ENCODE data around the gene MIPOL1.

MIPOL1 gene

DNA sequence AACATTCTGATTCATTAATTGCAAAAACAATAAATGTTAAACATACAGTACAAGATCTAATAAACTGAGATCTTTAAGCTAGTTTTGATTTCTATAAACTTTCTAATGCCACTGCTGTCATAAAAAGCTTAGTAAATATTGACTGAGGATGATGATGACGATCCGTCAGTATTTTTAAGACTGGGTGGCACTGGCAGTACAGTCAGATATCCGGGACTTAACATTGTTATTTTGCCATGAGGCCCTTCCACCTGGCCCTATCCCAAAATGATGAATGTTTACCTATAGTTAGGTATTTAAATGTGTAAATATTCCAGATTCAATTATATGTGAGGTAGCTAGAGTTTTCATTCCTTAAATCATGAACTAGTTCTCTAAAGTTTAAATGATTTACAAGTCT lies 238.8 kb downstream of the MIPOL1 start:
- no peak overlapping the region for H3K4me3 ChIP-seq (replicated peaks; ENCODE audit: low read depth, low read length)
- TF ChIP-seq, protein P1, sequence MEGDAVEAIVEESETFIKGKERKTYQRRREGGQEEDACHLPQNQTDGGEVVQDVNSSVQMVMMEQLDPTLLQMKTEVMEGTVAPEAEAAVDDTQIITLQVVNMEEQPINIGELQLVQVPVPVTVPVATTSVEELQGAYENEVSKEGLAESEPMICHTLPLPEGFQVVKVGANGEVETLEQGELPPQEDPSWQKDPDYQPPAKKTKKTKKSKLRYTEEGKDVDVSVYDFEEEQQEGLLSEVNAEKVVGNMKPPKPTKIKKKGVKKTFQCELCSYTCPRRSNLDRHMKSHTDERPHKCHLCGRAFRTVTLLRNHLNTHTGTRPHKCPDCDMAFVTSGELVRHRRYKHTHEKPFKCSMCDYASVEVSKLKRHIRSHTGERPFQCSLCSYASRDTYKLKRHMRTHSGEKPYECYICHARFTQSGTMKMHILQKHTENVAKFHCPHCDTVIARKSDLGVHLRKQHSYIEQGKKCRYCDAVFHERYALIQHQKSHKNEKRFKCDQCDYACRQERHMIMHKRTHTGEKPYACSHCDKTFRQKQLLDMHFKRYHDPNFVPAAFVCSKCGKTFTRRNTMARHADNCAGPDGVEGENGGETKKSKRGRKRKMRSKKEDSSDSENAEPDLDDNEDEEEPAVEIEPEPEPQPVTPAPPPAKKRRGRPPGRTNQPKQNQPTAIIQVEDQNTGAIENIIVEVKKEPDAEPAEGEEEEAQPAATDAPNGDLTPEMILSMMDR (IDR thresholded peaks at IDR 0.05; ENCODE audit: low read length, missing control alignments), result no peak
- DNase-seq (ENCODE audit: low read depth), result no peak

DNA sequence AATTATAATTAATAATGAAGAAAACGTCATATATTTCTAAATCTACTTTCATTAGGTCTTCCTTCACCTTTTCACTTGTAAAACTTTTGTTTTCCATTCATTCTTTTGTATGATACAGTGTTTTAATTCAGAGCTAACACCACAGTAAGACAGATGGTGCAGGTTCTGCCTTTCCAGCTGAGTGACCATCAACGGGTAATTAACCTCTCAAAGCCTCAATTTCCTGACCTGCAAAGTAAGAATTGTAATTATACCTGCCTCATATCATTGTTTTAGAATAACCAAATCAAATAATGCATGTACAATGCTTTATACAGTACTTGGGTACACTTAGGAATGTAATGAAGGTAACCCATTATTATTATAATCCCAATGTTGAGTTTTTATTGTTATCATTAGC lies 239.8 kb downstream of the MIPOL1 start:
- TF ChIP-seq, protein P1 (IDR thresholded peaks at IDR 0.05; ENCODE audit: low read length, missing control alignments), result no peak
- no peak overlapping the region for H3K4me3 ChIP-seq (replicated peaks; ENCODE audit: low read depth, low read length)
- no peak for DNase-seq (ENCODE audit: low read depth)

DNA sequence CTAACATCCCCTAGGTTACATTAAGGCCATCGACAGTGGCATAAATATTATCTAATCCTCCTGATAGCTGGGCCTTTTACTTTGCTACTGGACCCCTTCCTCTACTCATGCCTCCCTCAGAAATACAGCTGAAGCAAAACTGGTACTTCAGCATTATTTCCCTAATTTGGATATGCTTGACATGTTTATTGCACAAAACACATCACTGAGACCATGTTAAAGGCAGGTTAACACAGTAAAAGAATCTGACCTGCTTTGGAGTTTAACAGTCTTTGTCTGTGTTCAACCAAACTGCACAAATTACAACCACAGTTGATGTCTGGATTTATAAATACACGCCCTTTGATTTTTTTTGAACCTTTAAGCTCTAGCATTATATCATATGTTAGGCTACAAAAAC lies 240.7 kb downstream of the MIPOL1 start:
- no peak for DNase-seq (ENCODE audit: low read depth)
- TF ChIP-seq, protein P1 (IDR thresholded peaks at IDR 0.05; ENCODE audit: low read length, missing control alignments), result no peak
- H3K4me3 ChIP-seq (replicated peaks; ENCODE audit: low read depth, low read length), result no peak overlapping the region

DNA sequence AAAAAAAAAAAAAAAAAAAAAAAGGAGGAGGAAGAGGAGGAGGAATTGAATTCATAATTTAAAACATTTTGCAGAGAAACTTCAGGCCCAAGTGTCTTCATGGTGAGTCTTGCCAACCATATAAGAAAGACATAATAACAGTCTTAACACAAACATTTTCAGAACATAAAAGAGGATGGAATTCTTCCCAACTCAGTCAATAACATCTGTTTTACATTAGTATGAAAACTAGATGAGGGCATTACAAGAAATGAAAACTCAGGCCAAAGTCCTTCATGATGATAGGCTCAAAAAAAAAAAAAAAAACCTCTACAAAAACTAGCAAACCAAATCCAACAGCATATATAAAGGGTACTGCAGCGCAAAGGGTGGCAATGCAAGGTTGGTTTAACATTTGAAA lies 245.7 kb downstream of the MIPOL1 start:
- TF ChIP-seq, protein P1 (IDR thresholded peaks at IDR 0.05; ENCODE audit: low read length, missing control alignments), result no peak
- DNase-seq (ENCODE audit: low read depth), result no peak
- no peak overlapping the region for H3K4me3 ChIP-seq (replicated peaks; ENCODE audit: low read depth, low read length)

DNA sequence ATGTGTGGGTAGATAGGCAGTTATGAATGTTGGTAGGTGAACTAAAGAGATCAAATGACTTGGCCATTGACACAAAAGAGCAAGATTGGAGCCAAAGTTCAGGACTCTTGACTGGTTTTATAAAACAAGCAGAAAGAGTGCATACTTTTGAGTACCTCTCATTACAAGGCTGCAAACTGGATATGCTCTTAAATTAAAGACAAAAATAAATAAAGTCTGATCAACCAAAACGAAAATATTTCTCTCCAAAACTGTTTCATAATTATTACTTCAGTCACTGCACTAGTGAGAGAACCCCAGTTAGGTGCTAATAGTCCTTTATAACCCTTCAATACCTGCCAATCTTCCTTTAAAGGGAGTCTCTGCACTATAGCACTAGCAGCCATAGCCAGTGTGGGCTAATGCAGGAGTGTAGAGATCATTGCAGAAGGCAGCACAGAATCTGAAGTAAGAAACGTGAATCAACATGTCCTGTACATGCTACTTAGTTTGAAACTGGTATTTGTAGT lies 250.2 kb downstream of the MIPOL1 start:
- no peak overlapping the region for H3K4me3 ChIP-seq (replicated peaks; ENCODE audit: low read depth, low read length)
- no peak for DNase-seq (ENCODE audit: low read depth)
- TF ChIP-seq, protein P1 (IDR thresholded peaks at IDR 0.05; ENCODE audit: low read length, missing control alignments), result no peak

DNA sequence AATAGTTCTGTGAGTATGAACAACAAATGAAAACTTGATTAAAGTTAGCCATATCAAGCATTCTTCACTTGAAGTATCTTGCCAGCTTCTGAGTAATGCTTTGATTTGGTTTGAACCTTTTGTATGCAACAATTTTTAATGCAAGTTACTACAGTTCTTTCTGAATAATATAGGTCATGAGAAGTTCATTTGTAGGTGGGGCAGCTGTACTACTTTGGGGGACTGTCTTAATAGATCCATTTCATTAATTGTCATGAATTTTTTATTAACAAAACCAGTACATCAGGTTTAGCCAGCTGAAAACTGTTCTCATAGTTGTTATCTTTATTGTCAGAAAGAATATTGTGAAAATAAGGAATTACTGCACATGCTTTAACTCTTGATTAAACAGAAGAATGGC lies 254.6 kb downstream of the MIPOL1 start:
- TF ChIP-seq, protein P1 (IDR thresholded peaks at IDR 0.05; ENCODE audit: low read length, missing control alignments), result no peak
- no peak for DNase-seq (ENCODE audit: low read depth)
- no peak overlapping the region for H3K4me3 ChIP-seq (replicated peaks; ENCODE audit: low read depth, low read length)

DNA sequence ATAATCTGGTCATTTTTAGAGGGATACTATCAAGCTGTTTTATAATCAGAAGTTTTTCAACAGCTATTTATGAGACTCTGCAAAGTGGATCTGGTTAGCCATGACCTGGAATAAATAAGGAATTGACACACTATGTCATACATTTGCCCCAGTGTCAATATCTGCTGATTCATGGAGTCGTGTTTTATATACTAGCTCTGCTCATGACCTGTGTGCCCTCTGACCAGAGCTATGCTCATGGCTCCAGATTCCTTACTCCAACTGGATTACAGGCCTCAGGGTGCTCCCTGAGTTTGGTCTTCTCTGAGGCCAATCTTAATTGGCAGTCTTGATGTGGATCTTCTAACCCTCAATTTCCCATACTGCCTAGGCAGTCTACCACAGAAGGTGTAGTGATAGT lies 256.2 kb downstream of the MIPOL1 start:
- TF ChIP-seq, protein P1 (IDR thresholded peaks at IDR 0.05; ENCODE audit: low read length, missing control alignments), result no peak
- DNase-seq (ENCODE audit: low read depth), result no peak
- no peak overlapping the region for H3K4me3 ChIP-seq (replicated peaks; ENCODE audit: low read depth, low read length)

Data from fibroblast of pulmonary artery (primary cell).